Measurements from ENCODE around the gene COLEC11.

DNA sequence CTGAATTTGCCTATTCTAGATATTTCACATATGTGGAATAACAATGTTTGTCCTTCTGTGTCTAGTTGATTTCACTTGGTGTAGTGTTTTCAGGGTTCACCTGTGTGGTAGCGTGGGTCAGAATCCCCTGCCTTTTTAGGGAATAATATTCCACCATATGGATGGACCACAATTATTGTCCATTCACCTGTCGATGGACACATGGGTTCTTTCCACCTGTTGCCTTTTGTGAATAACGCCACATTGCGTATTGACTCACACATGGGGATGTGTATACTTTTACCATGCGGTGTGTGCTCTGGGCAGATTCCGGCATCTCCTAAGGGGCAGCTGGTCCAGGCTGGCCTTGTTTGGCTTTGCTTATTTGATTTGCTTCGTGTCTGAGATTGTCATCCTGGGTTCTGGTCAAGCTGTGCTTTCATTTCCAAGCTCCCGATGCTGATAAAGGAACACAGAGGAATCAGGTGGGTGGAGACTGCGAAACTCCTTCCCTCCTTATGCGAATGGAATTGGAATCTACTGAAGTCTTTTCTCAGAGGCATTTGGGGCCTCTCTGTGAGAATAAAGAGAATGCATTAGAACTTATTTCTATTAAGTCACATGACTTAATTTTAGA is 44.2 kb downstream of the COLEC11 start:
- TF ChIP-seq POLR2A (IDR thresholded peaks at IDR 0.05) (no peak), CTCF (IDR thresholded peaks at IDR 0.05) (no peak)

Measured in esophagus squamous epithelium (tissue), 4 donors.